ENCODE measurements around the gene PCDHB3. TPM values are rescaled to one million over a fixed set of nuclear protein-coding genes. Genes with fewer than 3 reads are reported as not detected.

PCDHB3 gene
- total RNA-seq: 1 to 10 TPM; 3.9 to 7.4 (median 4.9) TPM

DNA sequence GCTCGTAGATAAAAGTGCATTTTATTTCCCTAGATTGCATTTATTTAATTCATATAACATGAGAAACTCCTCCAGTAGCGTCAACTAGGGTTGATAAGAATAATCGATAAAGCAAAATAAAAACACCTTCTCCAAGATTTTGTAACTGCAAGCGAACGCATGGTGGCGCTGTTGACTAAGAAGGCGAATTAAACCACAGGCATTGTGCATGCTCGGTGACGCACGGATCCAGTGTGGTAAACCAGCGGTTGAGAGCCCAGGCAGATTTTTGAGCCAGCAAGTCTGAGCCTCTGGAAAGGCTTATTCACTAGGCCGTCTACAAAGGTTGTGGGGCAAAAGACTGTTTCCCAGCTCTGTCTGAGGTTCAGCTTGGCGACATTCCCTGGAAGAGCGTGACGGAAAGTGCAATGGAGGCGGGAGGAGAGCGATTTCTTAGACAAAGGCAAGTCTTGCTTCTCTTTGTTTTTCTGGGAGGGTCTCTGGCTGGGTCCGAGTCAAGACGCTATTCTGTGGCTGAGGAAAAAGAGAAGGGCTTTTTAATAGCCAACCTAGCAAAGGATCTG is at the start of gene PCDHB3:
PCDHB3 (plus strand) TSS at position 231 of the 563 bp plus-strand sequence; CDS start at position 408, 177 bp downstream.
- Histone ChIP-seq H3K27me3 (no peaks in the 10 kb centered on the region), H3K36me3 (no peaks in the 10 kb centered on the region), H3K27ac (peak within 1 kb of the TSS in 1 of 4 donors; percentile 60), H3K4me1 (no peaks in the 10 kb centered on the region), H3K9me3 (peaks cover 0 to 82% (median 12%) of the 10 kb centered on the region in 4 donors), H3K4me3 (peak within 1 kb of the TSS in 2 of 4 donors; percentile 2 to 43)
- no peak for TF ChIP-seq EP300 (IDR thresholded peaks at IDR 0.05)
- TF ChIP-seq, protein P1, sequence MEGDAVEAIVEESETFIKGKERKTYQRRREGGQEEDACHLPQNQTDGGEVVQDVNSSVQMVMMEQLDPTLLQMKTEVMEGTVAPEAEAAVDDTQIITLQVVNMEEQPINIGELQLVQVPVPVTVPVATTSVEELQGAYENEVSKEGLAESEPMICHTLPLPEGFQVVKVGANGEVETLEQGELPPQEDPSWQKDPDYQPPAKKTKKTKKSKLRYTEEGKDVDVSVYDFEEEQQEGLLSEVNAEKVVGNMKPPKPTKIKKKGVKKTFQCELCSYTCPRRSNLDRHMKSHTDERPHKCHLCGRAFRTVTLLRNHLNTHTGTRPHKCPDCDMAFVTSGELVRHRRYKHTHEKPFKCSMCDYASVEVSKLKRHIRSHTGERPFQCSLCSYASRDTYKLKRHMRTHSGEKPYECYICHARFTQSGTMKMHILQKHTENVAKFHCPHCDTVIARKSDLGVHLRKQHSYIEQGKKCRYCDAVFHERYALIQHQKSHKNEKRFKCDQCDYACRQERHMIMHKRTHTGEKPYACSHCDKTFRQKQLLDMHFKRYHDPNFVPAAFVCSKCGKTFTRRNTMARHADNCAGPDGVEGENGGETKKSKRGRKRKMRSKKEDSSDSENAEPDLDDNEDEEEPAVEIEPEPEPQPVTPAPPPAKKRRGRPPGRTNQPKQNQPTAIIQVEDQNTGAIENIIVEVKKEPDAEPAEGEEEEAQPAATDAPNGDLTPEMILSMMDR (IDR thresholded peaks at IDR 0.05): peak in 3 of 5 experiments; percentile 10 to 37 (median 20)
- TF ChIP-seq POLR2A (IDR thresholded peaks at IDR 0.05): no peak
- DNase-seq (ENCODE audit: low spot score in 2 of 2): peak in 1 of 2 donors; percentile 28
- 24 to 29% methylated on average over 19 of the region's 19 CpGs for WGBS, 2 donors

- H3K27ac ChIP-seq: no peak within 1 kb of the TSS
Measured at GRCh38 chr5:141050622-141051520, 49.4 kb upstream of the PCDHB3 start, which contains the start of gene PCDHB1. PCDHB1 (plus strand) TSS chr5:141051374; CDS start chr5:141051471, 97 bp downstream.

GRCh38 chr5:141051521-141051866 is 48.8 kb upstream of the PCDHB3 start:
- TF ChIP-seq EP300 (IDR thresholded peaks at IDR 0.05) (no peak), POLR2A (IDR thresholded peaks at IDR 0.05) (no peak)
- TF ChIP-seq, protein P1 (IDR thresholded peaks at IDR 0.05): no peak
- peak overlapping the region; percentile 22 to 55 (median 44) for H3K4me3 ChIP-seq
- H3K9me3 ChIP-seq: no peaks in the 10 kb centered on the region
- WGBS, 2 donors: 3 to 13% methylated on average over 19 of the region's 19 CpGs
- H3K27me3 ChIP-seq: peaks cover 0 to 14% of the 10 kb centered on the region in 2 donors
- peaks cover 0 to 16% (median 0%) of the 10 kb centered on the region in 4 donors for H3K4me1 ChIP-seq
- H3K27ac ChIP-seq: no peak overlapping the region
- H3K36me3 ChIP-seq: no peaks in the 10 kb centered on the region
- no peak for DNase-seq (ENCODE audit: low spot score in 2 of 2)

More at GRCh38 chr5:141050622-141051520, 49.4 kb upstream of the PCDHB3 start, which contains the start of gene PCDHB1:
- no peak for DNase-seq (ENCODE audit: low spot score in 2 of 2)
- no peaks in the 10 kb centered on the region for H3K36me3 ChIP-seq
- H3K27me3 ChIP-seq: peaks cover 0 to 17% of the 10 kb centered on the region in 2 donors
- peaks cover 0 to 16% (median 0%) of the 10 kb centered on the region in 4 donors for H3K4me1 ChIP-seq
- 16 to 25% methylated on average over 20 of the region's 20 CpGs for WGBS, 2 donors
- TF ChIP-seq, protein P1 (IDR thresholded peaks at IDR 0.05): no peak
- TF ChIP-seq POLR2A (IDR thresholded peaks at IDR 0.05) (no peak), EP300 (IDR thresholded peaks at IDR 0.05) (no peak)
- no peaks in the 10 kb centered on the region for H3K9me3 ChIP-seq
- H3K4me3 ChIP-seq: peak within 1 kb of the TSS; percentile 22 to 55 (median 44)

DNA sequence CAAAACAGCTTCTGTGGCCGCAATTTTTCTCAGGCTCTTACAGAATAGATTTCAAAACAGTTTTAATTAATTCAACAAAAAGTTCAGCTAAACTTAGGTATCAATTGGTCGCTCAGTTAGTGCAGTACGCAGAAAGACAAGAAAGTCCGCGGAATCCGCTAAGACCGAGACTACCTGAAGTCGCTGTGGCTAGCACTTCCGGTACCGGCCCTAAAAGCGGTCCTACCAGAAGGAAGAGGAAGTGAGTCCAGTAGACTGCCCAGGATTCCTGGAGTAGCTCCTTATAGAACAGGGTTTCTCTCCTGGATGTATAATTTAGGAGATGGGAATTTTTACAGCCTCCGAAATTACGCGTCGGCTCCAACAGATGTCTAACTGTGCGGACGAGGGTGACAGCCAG is 22.4 kb upstream of the PCDHB3 start:
- H3K27me3 ChIP-seq: no peaks in the 10 kb centered on the region
- WGBS, 2 donors: 36 to 47% methylated on average over 17 of the region's 17 CpGs
- H3K4me1 ChIP-seq: peaks cover 0 to 6% (median 0%) of the 10 kb centered on the region in 4 donors
- H3K27ac ChIP-seq: no peak overlapping the region
- DNase-seq (ENCODE audit: low spot score in 2 of 2): no peak
- H3K4me3 ChIP-seq: peak overlapping the region; percentile 9 to 33 (median 20)
- H3K36me3 ChIP-seq: no peaks in the 10 kb centered on the region
- peaks cover 0 to 12% (median 0%) of the 10 kb centered on the region in 4 donors for H3K9me3 ChIP-seq
- TF ChIP-seq, protein P1 (IDR thresholded peaks at IDR 0.05): no peak
- TF ChIP-seq EP300 (IDR thresholded peaks at IDR 0.05): no peak
- TF ChIP-seq POLR2A (IDR thresholded peaks at IDR 0.05): no peak

Data from tibial nerve (tissue), 4 donors.